OCI-LY1 (cell line): ENCODE data around the gene ERN1.

ENCODE experiments used
- H2AFZ ChIP-seq: fragments of 200-600 bp; sonication (generic), shearing (Covaris generic); 2 replicates; pipeline ENCODE4 v1.6.0; 2014; ENCODE audit warnings: antibody characterized with exemption, mild to moderate bottlenecking, low read length
- H3F3A ChIP-seq: fragments of 200-600 bp; sonication (generic), shearing (Covaris generic); 2 replicates; pipeline ENCODE4 v1.6.0; 2014; ENCODE audit warnings: mild to moderate bottlenecking, antibody characterized with exemption, low read length, moderate library complexity; ENCODE audit not compliant: insufficient read depth
- H3K27ac ChIP-seq: fragments of 200-600 bp; sonication (generic); 2 replicates; pipeline ENCODE4 v1.5.1; 2014; ENCODE audit warnings: low read length, mixed run types, mild to moderate bottlenecking, low read depth; ENCODE audit not compliant: poor library complexity, severe bottlenecking
- H3K27me3 ChIP-seq: fragments of 200-600 bp; sonication (generic); 2 replicates; pipeline ENCODE4 v1.6.0; 2014; ENCODE audit warnings: antibody characterized with exemption, mild to moderate bottlenecking, low read length, moderate library complexity; ENCODE audit not compliant: insufficient read depth
- H3K36me3 ChIP-seq: fragments of 200-600 bp; sonication (generic); 2 replicates; pipeline ENCODE4 v1.6.1; 2014; ENCODE audit warnings: mild to moderate bottlenecking, antibody characterized with exemption, low read length, moderate library complexity, mixed read lengths; ENCODE audit not compliant: insufficient read depth
- H3K4me1 ChIP-seq: fragments of 200-600 bp; sonication (generic); 2 replicates; pipeline ENCODE4 v1.5.1; 2014; ENCODE audit warnings: mild to moderate bottlenecking, low read length, moderate library complexity; ENCODE audit not compliant: insufficient read depth, severe bottlenecking
- H3K4me2 ChIP-seq: fragments of 200-600 bp; sonication (generic), shearing (Covaris generic); 2 replicates; pipeline ENCODE4 v1.6.1; 2014; ENCODE audit warnings: low read length
- H3K4me3 ChIP-seq: fragments of 200-600 bp; sonication (generic); 2 replicates; pipeline ENCODE4 v1.5.1; 2014; ENCODE audit warnings: low read length, low read depth, mild to moderate bottlenecking, mixed read lengths; ENCODE audit not compliant: poor library complexity, severe bottlenecking
- H3K79me2 ChIP-seq: fragments of 200-600 bp; shearing (Covaris generic); 2 replicates; pipeline ENCODE4 v1.6.1; 2016; ENCODE audit warnings: mixed run types, low read length, mixed read lengths; ENCODE audit not compliant: insufficient read depth
- H3K9ac ChIP-seq: fragments of 200-600 bp; sonication (generic), shearing (Covaris generic); 2 replicates; pipeline ENCODE4 v1.6.1; 2014; ENCODE audit warnings: mild to moderate bottlenecking, low read length, mixed read lengths
- H3K9me2 ChIP-seq: fragments of 200-600 bp; sonication (generic), shearing (Covaris generic); 2 replicates; pipeline ENCODE4 v1.6.1; 2014; ENCODE audit warnings: low read depth, mild to moderate bottlenecking, low read length, mixed read lengths
- H3K9me3 ChIP-seq: fragments of 200-600 bp; shearing (Covaris generic); 2 replicates; pipeline ENCODE4 v1.6.1; 2014; ENCODE audit warnings: low read length, mixed read lengths
- H4K20me1 ChIP-seq: fragments of 200-600 bp; sonication (generic), shearing (Covaris generic); 2 replicates; pipeline ENCODE4 v1.6.0; 2016; ENCODE audit warnings: mild to moderate bottlenecking, low read length; ENCODE audit not compliant: insufficient read depth
- EZH2 ChIP-seq: fragments of 200-600 bp; sonication (generic), shearing (Covaris generic); IDR thresholded peaks from 2 replicates; pipeline ENCODE4 v1.8.0; 2017; ENCODE audit warnings: borderline replicate concordance, mixed run types, mild to moderate bottlenecking, antibody characterized with exemption, low read length, moderate library complexity, mixed read lengths
- TF ChIP-seq, protein P1 (sequence below): fragments of 200-600 bp; sonication (generic), shearing (Covaris generic); IDR thresholded peaks from 2 replicates; pipeline ENCODE4 v1.5.1; 2017; ENCODE audit warnings: mild to moderate bottlenecking, antibody characterized with exemption, low read length, moderate library complexity, mixed read lengths

ERN1 gene

DNA sequence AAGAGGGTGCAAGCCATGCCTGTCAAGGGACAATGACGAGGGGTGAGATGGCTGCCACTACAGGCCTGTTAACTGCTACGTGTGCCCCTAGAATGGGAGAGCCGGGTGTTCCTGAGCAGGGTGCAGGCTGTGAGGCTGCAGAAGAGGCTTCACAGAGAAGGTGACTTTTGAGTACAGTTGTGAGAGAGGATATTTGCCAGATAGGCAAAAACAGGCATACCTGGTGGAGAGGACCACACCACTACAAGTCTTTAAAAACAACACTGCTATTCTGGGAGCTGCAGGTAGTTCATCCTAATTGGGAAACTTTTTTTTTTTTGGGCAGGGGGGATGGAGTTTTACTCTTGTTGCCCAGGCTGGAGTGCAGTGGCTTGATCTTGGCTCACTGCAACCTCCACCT is 58.8 kb downstream of the ERN1 start:
- Histone ChIP-seq H3F3A (no peaks in the 10 kb centered on the region), H2AFZ (no peak overlapping the region), H3K27me3 (no peaks in the 10 kb centered on the region), H3K9me2 (no peaks in the 10 kb centered on the region), H3K36me3 (peaks cover 11% of the 10 kb centered on the region; the same call in 1 of the 2 replicates), H3K4me3 (no peak overlapping the region), H3K27ac (no peak overlapping the region), H4K20me1 (no peaks in the 10 kb centered on the region), H3K9ac (no peak overlapping the region), H3K9me3 (peaks cover 10% of the 10 kb centered on the region; the same call in 1 of the 2 replicates), H3K4me1 (peaks cover 18% of the 10 kb centered on the region), H3K4me2 (no peak overlapping the region), H3K79me2 (no peaks in the 10 kb centered on the region)
- TF ChIP-seq EZH2: no peak
- TF ChIP-seq, protein P1, sequence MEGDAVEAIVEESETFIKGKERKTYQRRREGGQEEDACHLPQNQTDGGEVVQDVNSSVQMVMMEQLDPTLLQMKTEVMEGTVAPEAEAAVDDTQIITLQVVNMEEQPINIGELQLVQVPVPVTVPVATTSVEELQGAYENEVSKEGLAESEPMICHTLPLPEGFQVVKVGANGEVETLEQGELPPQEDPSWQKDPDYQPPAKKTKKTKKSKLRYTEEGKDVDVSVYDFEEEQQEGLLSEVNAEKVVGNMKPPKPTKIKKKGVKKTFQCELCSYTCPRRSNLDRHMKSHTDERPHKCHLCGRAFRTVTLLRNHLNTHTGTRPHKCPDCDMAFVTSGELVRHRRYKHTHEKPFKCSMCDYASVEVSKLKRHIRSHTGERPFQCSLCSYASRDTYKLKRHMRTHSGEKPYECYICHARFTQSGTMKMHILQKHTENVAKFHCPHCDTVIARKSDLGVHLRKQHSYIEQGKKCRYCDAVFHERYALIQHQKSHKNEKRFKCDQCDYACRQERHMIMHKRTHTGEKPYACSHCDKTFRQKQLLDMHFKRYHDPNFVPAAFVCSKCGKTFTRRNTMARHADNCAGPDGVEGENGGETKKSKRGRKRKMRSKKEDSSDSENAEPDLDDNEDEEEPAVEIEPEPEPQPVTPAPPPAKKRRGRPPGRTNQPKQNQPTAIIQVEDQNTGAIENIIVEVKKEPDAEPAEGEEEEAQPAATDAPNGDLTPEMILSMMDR: no peak

DNA sequence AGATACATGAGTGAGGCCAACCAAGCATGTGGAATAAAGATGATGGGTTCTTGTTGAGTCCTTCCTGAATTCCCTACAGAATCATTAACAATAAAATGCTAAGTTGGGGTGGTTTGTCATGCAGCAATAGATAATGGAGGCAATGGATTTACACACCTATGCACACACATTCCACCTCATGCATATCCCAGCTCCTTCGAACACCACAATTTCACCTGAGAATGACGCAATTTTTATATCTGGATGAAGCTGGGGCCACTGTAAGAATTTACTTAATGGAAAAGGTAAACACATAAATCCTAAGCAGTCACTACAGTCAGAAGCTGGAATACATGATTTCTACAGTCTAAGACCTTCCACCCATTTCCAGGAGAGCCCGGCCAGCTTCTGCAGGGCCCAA is 59.7 kb downstream of the ERN1 start:
- Histone ChIP-seq H3K4me3 (no peak overlapping the region), H3F3A (no peaks in the 10 kb centered on the region), H3K79me2 (no peaks in the 10 kb centered on the region)

DNA sequence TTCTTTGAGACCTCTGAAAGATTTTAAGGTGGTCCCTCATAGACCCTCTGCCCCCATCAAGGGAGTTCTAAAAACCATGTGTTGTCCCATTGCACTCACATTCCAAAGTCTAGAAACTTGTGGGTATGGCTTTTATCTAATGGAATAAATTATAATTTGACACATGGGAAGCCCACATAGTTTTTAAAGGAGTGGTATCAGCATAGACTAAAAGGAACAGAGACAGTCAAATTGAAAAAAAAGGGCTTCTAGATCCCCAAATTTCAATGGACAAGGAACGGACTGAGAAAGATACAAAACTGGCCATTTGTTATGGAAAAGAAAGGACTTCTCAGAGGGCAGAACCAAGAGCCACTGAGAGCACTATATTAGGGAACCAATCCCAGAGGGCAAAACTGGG is 60.8 kb downstream of the ERN1 start:
- no peaks in the 10 kb centered on the region for H3F3A ChIP-seq
- no peak overlapping the region for H2AFZ ChIP-seq
- no peaks in the 10 kb centered on the region for H3K27me3 ChIP-seq
- peaks cover 11% of the 10 kb centered on the region; the same call in 1 of the 2 replicates for H3K36me3 ChIP-seq
- H3K4me2 ChIP-seq: no peak overlapping the region
- no peak overlapping the region for H3K27ac ChIP-seq
- H3K79me2 ChIP-seq: no peaks in the 10 kb centered on the region
- no peaks in the 10 kb centered on the region for H4K20me1 ChIP-seq
- no peak for TF ChIP-seq EZH2
- TF ChIP-seq, protein P1: no peak
- no peak overlapping the region for H3K9ac ChIP-seq
- H3K9me3 ChIP-seq: peaks cover 10% of the 10 kb centered on the region; the same call in 1 of the 2 replicates
- H3K4me3 ChIP-seq: no peak overlapping the region
- no peaks in the 10 kb centered on the region for H3K9me2 ChIP-seq
- H3K4me1 ChIP-seq: peaks cover 5% of the 10 kb centered on the region

More for the DNA sequence above, 59.7 kb downstream of the ERN1 start:
- Histone ChIP-seq H3K9me3 (peaks cover 10% of the 10 kb centered on the region; the same call in 1 of the 2 replicates), H2AFZ (no peak overlapping the region), H4K20me1 (no peaks in the 10 kb centered on the region), H3K27ac (no peak overlapping the region), H3K9ac (no peak overlapping the region), H3K4me1 (peaks cover 13% of the 10 kb centered on the region), H3K27me3 (no peaks in the 10 kb centered on the region), H3K4me2 (no peak overlapping the region), H3K36me3 (peaks cover 11% of the 10 kb centered on the region; the same call in 1 of the 2 replicates), H3K9me2 (no peaks in the 10 kb centered on the region)
- no peak for TF ChIP-seq EZH2
- TF ChIP-seq, protein P1: no peak
